ENCODE results near the gene BBX. TPM values are rescaled to one million over a fixed set of nuclear protein-coding genes. Genes with fewer than 3 reads are reported as not detected.
A peak's percentile ranks its signal among the peaks of the same experiment; 100 is the strongest.

The BBX gene
- total RNA-seq, 1 donor from 2014 or later = 62.3 TPM

DNA sequence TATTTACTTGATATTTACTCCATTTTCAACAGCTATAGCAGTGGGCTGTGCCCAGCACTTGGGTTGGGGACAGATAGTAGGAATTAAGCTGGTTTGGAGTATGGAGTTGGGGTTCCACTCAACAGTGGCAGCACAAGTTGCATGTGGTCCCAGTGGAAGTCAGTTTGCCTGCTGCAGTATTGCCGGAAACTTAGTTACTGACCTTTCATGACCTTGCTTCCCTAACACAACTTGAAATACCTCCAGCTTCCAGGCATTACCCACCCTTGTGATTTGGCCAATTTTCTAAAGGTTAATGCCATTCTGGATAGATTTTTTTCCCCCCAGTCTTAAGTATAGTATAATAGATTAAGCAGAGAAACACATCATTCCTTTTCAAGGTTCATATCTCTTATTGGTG is 68.0 kb downstream of the BBX start:
- ATAC-seq (no peak), DNase-seq (no peak)
- TF ChIP-seq CTCF (IDR thresholded peaks at IDR 0.05) = no peak
- Histone ChIP-seq H3K4me3 (no peak overlapping the region), H3K9me3 (no peaks in the 10 kb centered on the region), H3K4me1 (no peaks in the 10 kb centered on the region), H3K27me3 (no peaks in the 10 kb centered on the region), H3K36me3 (no peaks in the 10 kb centered on the region), H3K27ac (no peak overlapping the region)
- intact Hi-C loops (cut with DNase I) = no loop called here

GRCh38 chr3:107592073-107592472 is 69.3 kb downstream of the BBX start:
- no peak for ATAC-seq
- H3K36me3 ChIP-seq = no peaks in the 10 kb centered on the region

GRCh38 chr3:107594870-107595269 is 72.1 kb downstream of the BBX start:
- Histone ChIP-seq H3K4me1 (peaks cover 14% of the 10 kb centered on the region), H3K27ac (no peak overlapping the region), H3K27me3 (no peaks in the 10 kb centered on the region), H3K9me3 (no peaks in the 10 kb centered on the region), H3K36me3 (no peaks in the 10 kb centered on the region), H3K4me3 (no peak overlapping the region)
- intact Hi-C loops (cut with DNase I) = no loop called here
- no peak for TF ChIP-seq CTCF (IDR thresholded peaks at IDR 0.05)
- DNase-seq = no peak
- ATAC-seq = no peak

More at GRCh38 chr3:107592073-107592472, 69.3 kb downstream of the BBX start:
- no peak for TF ChIP-seq CTCF (IDR thresholded peaks at IDR 0.05)
- H3K27me3 ChIP-seq = no peaks in the 10 kb centered on the region
- no peaks in the 10 kb centered on the region for H3K4me1 ChIP-seq
- H3K4me3 ChIP-seq = no peak overlapping the region
- intact Hi-C loops (cut with DNase I) = no loop called here
- H3K27ac ChIP-seq = no peak overlapping the region
- H3K9me3 ChIP-seq = no peaks in the 10 kb centered on the region
- no peak for DNase-seq

GRCh38 chr3:107596639-107597038 is 73.9 kb downstream of the BBX start:
- Histone ChIP-seq H3K4me1 (peaks cover 17% of the 10 kb centered on the region), H3K9me3 (no peaks in the 10 kb centered on the region), H3K4me3 (no peak overlapping the region), H3K27me3 (no peaks in the 10 kb centered on the region), H3K27ac (no peak overlapping the region), H3K36me3 (no peaks in the 10 kb centered on the region)
- ATAC-seq (no peak), DNase-seq (no peak)
- intact Hi-C loops (cut with DNase I) = no loop called here
- TF ChIP-seq CTCF (IDR thresholded peaks at IDR 0.05) = no peak

GRCh38 chr3:107598926-107599771 is 76.4 kb downstream of the BBX start:
- ATAC-seq (peak; percentile 93), DNase-seq (no peak)
- Histone ChIP-seq H3K27ac (peak overlapping the region; percentile 79), H3K27me3 (no peaks in the 10 kb centered on the region), H3K36me3 (no peaks in the 10 kb centered on the region), H3K4me3 (peak overlapping the region; percentile 43), H3K4me1 (peaks cover 17% of the 10 kb centered on the region), H3K9me3 (no peaks in the 10 kb centered on the region)
- TF ChIP-seq CTCF (IDR thresholded peaks at IDR 0.05) = no peak
- intact Hi-C loops (cut with DNase I) = no loop called here
